HepG2 (cell line): ENCODE results near the gene RAPGEF6. TPM values are rescaled to one million over a fixed set of nuclear protein-coding genes. Genes with fewer than 3 reads are reported as not detected.

Source experiments
- ATAC-seq: fragments of 200-7000 bp; cut with Tn5 transposase; 3 replicates; pipeline ENCODE4 v1.9.1; 2020; ENCODE audit warnings: mild to moderate bottlenecking, moderate library complexity
- BruUV-seq: library from RNA; stranded (reverse); fragments of 400-500 nt; replicated peaks from 2 replicates; lab custom pipeline; 2021; lab: Mats Ljungman, UMichigan
- CTCF ChIA-PET: fragments of 300-600 bp; formaldehyde crosslinking; extraction: SDS; loops from one replicate; lab custom pipeline; 2021; ENCODE audit warnings: low total read pairs, inconsistent platforms, low intra/inter-chr PET ratio; lab: Yijun Ruan, JAX
- POLR2A ChIA-PET: fragments of 350-600 bp; sonication (Branson Sonifier 250); formaldehyde crosslinking; loops from one replicate; lab custom pipeline; 2020; ENCODE audit warnings: antibody characterized with exemption, inconsistent platforms; lab: Yijun Ruan, JAX
- DNase-seq: peaks from one replicate; pipeline ENCODE4 v3.0.0-alpha.2; 2015; ENCODE audit warnings: low spot score
- FAIRE-seq: peaks from 3 replicates; lab custom pipeline; 2011; peaks lifted over from hg19 to GRCh38; lab: Jason Lieb, UNC
- H2AFZ ChIP-seq: one replicate; pipeline ENCODE4 v1.6.1; 2011; ENCODE audit warnings: low read length, inconsistent platforms
- H3K27ac ChIP-seq: fragments of 300-600 bp; 3 replicates; pipeline ENCODE4 v1.8.0; 2011; ENCODE audit warnings: mixed run types, mild to moderate bottlenecking, mixed read lengths, low read length, inconsistent platforms; ENCODE audit not compliant: insufficient read depth; ENCODE audit errors: extremely low read length
- H3K27me3 ChIP-seq, 2 experiments: fragments of 200-600 bp in 1 of 2; 2 replicates in 1 of 2; 3 replicates in 1 of 2; pipeline versions ENCODE4 v1.6.0 to v1.8.0; 2011; ENCODE audit warnings: low read length in 2 of 2, mild to moderate bottlenecking in 2 of 2, moderate library complexity in 2 of 2, inconsistent platforms in 1 of 2; ENCODE audit not compliant: insufficient read depth in 2 of 2, control insufficient read depth in 1 of 2
- H3K36me3 ChIP-seq, 2 experiments: fragments of 200-600 bp in 1 of 2; replicated peaks in 1 of 2; 2 replicates in 1 of 2; 3 replicates in 1 of 2; pipeline versions ENCODE4 v1.5.1 to v1.8.0; 2011; ENCODE audit warnings: low read length in 2 of 2, inconsistent platforms in 1 of 2; ENCODE audit not compliant: insufficient read depth in 2 of 2, control insufficient read depth in 1 of 2
- H3K4me1 ChIP-seq: 2 replicates; pipeline ENCODE4 v1.5.1; 2012; ENCODE audit warnings: low read length, inconsistent platforms; ENCODE audit not compliant: insufficient read depth
- H3K4me2 ChIP-seq: 2 replicates; pipeline ENCODE4 v1.6.0; 2011; ENCODE audit warnings: low read depth, low read length, inconsistent platforms
- H3K4me3 ChIP-seq, 3 experiments: fragments of 200-600 bp in 1 of 3; sonication (generic), shearing (Covaris generic) in 1 of 3; replicated peaks in 1 of 3; 2 replicates each; pipeline ENCODE4 v1.5.1; 2011 to 2016; ENCODE audit warnings: low read length in 3 of 3, inconsistent platforms in 2 of 3, low read depth in 2 of 3, mild to moderate bottlenecking in 2 of 3, control low read depth in 1 of 3, mixed read lengths in 1 of 3; ENCODE audit not compliant: insufficient read depth in 1 of 3
- H3K79me2 ChIP-seq: one replicate; pipeline ENCODE4 v1.6.1; 2011; ENCODE audit warnings: low read length, inconsistent platforms; ENCODE audit not compliant: insufficient read depth
- H3K9ac ChIP-seq: 2 replicates; pipeline ENCODE4 v1.6.0; 2011; ENCODE audit warnings: mild to moderate bottlenecking, low read depth, low read length, inconsistent platforms; ENCODE audit not compliant: insufficient read depth
- H3K9me3 ChIP-seq: 2 replicates; pipeline ENCODE4 v1.5.1; 2012; ENCODE audit warnings: mild to moderate bottlenecking, low read length
- H4K20me1 ChIP-seq: 2 replicates; pipeline ENCODE4 v1.6.0; 2011; ENCODE audit warnings: inconsistent platforms, mild to moderate bottlenecking, low read length, moderate library complexity; ENCODE audit not compliant: insufficient read depth
- ATF7 ChIP-seq, 2 experiments: fragments of 450-650 bp in 1 of 2; sonication (generic) in 1 of 2; formaldehyde crosslinking in 1 of 2; IDR thresholded peaks; 2 replicates each; pipeline versions ENCODE4 v1.4.0 to v1.6.1; 2016 to 2020; ENCODE audit warnings: antibody characterized with exemption in 1 of 2, mild to moderate bottlenecking in 1 of 2, missing genetic modification reagents in 1 of 2
- GZF1 ChIP-seq: sonication (generic); formaldehyde crosslinking; IDR thresholded peaks from 2 replicates; pipeline ENCODE4 v1.5.1; 2020; ENCODE audit warnings: mild to moderate bottlenecking, missing genetic modification reagents
- MIXL1 ChIP-seq: IDR thresholded peaks from 2 replicates; pipeline ENCODE4 v1.6.1; 2016
- REPIN1 ChIP-seq: sonication (generic); formaldehyde crosslinking; IDR thresholded peaks from 2 replicates; pipeline ENCODE4 v1.8.0; 2022; ENCODE audit warnings: missing genetic modification reagents, low read depth, mild to moderate bottlenecking, borderline replicate concordance
- ZNF607 ChIP-seq: sonication (generic); formaldehyde crosslinking; IDR thresholded peaks from 2 replicates; pipeline ENCODE4 v1.5.1; 2020; ENCODE audit warnings: missing genetic modification reagents, mild to moderate bottlenecking, borderline replicate concordance
- WGBS: methylation state at CpG from one replicate; pipeline ENCODE4 v1.1.6; 2017; ENCODE audit warnings: low lambda C conversion rate; 5-methylcytosine and 5-hydroxymethylcytosine counted together
- in situ Hi-C: cut with HindIII; loops from 2 replicates; pipeline ENCODE4 v1.10.0; 2017; ENCODE audit warnings: low pct_unique_long_range_greater_than_20kb; ENCODE audit not compliant: extremely low pct_ligation_motif_present
- intact Hi-C: fragments of 100-400 bp; cut with micrococcal nuclease; formaldehyde crosslinking; loops from one replicate; pipeline ENCODE4 v1.10.0; 2022; ENCODE audit not compliant: unreplicated experiment
- polyA plus RNA-seq, 8 experiments: library from polyadenylated mRNA; depleted of rRNA in 3 of 8; stranded (reverse) in 7 of 8; unstranded in 1 of 8; fragments of >200 nt; fragmentation: Illumina TruSeq in 4 of 8; extraction: Trizol in 4 of 8; gene quantifications; 2 replicates each; pipeline versions ENCODE4 v1.2.1 to v1.2.3, GENCODE V29; 2011 to 2016; ENCODE audit warnings: low read depth in 4 of 8, missing spikeins in 1 of 8, mixed read lengths in 1 of 8; ENCODE audit not compliant: insufficient read depth in 1 of 8
- total RNA-seq, 5 experiments: library from RNA; depleted of rRNA; stranded (reverse); fragments of >200 nt; fragmentation: Illumina TruSeq; extraction: Trizol; gene quantifications; 2 replicates each; pipeline ENCODE4 v1.2.3, GENCODE V29; 2016; ENCODE audit warnings: low read depth in 1 of 5
- TF ChIP-seq, protein P1 (sequence below): sonication (generic); formaldehyde crosslinking; conservative IDR thresholded peaks from 2 replicates; pipeline ENCODE4 v1.8.0; 2022; ENCODE audit warnings: missing genetic modification reagents
- TF ChIP-seq, protein P2 (sequence below): sonication (generic); formaldehyde crosslinking; IDR thresholded peaks from 2 replicates; pipeline ENCODE4 v1.5.0; 2020; ENCODE audit warnings: mild to moderate bottlenecking, missing genetic modification reagents
- TF ChIP-seq, protein P3 (sequence below): IDR thresholded peaks from 2 replicates; pipeline ENCODE4 v1.4.0; 2020; ENCODE audit warnings: mild to moderate bottlenecking, missing genetic modification reagents
- TF ChIP-seq, protein P4 (sequence below): sonication (generic); formaldehyde crosslinking; IDR thresholded peaks from 2 replicates; pipeline ENCODE4 v1.5.1; 2020; ENCODE audit warnings: mild to moderate bottlenecking, missing genetic modification reagents, moderate library complexity

Gene RAPGEF6
- total and polyA plus RNA-seq, 2 of the 13 experiments (the other 11 are each of a cell fraction or from before 2014, with no cell fraction given) = 7.7 to 24.6 TPM

DNA sequence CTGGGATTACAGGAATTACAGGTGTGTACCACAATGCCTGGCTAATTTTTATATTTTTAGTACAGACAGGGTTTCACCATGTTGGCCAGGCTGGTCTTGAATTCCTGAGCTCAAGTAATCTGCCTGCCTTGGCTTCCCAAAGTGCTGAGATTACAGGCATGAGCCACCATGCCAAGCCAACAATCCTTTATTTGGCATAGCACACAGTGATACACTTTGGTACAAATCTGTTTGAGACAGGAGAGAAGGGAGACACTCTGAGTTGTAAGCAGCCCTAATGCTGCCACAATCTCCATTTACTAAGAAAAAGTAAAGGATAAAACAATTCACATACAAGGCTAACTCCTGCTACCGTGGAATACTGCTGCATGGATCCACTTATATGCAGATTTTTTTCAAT lies 177.8 kb downstream of the RAPGEF6 start (continued):
- TF ChIP-seq, protein P1, sequence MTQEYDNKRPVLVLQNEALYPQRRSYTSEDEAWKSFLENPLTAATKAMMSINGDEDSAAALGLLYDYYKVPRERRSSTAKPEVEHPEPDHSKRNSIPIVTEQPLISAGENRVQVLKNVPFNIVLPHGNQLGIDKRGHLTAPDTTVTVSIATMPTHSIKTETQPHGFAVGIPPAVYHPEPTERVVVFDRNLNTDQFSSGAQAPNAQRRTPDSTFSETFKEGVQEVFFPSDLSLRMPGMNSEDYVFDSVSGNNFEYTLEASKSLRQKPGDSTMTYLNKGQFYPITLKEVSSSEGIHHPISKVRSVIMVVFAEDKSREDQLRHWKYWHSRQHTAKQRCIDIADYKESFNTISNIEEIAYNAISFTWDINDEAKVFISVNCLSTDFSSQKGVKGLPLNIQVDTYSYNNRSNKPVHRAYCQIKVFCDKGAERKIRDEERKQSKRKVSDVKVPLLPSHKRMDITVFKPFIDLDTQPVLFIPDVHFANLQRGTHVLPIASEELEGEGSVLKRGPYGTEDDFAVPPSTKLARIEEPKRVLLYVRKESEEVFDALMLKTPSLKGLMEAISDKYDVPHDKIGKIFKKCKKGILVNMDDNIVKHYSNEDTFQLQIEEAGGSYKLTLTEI (CRISPR knock-in tag) = no peak

DNA sequence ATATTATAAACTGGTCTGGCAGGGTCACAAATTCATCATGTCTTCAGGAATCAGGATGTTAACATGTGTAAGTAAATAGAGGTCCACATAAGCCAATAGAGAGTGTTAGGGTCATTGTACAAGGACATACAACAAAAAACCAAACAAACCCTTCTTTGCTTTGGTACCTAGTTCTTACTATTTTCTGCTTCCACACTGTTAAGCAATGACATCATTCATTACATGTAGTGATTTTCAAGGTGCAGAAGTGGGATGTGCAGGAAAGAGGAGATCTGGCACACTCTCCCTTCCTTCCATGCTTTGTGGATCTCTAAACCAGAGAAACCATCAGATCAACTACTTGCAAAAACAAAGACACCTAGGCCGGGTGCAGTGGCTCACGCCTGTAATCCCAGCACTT lies 184.1 kb downstream of the RAPGEF6 start:
- POLR2A ChIA-PET = no interaction called here
- TF ChIP-seq GZF1 (CRISPR knock-in tag) = no peak
- TF ChIP-seq ZNF607 (CRISPR knock-in tag) = no peak
- TF ChIP-seq, protein P2, sequence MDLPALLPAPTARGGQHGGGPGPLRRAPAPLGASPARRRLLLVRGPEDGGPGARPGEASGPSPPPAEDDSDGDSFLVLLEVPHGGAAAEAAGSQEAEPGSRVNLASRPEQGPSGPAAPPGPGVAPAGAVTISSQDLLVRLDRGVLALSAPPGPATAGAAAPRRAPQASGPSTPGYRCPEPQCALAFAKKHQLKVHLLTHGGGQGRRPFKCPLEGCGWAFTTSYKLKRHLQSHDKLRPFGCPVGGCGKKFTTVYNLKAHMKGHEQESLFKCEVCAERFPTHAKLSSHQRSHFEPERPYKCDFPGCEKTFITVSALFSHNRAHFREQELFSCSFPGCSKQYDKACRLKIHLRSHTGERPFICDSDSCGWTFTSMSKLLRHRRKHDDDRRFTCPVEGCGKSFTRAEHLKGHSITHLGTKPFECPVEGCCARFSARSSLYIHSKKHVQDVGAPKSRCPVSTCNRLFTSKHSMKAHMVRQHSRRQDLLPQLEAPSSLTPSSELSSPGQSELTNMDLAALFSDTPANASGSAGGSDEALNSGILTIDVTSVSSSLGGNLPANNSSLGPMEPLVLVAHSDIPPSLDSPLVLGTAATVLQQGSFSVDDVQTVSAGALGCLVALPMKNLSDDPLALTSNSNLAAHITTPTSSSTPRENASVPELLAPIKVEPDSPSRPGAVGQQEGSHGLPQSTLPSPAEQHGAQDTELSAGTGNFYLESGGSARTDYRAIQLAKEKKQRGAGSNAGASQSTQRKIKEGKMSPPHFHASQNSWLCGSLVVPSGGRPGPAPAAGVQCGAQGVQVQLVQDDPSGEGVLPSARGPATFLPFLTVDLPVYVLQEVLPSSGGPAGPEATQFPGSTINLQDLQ = no peak
- TF ChIP-seq, protein P3, sequence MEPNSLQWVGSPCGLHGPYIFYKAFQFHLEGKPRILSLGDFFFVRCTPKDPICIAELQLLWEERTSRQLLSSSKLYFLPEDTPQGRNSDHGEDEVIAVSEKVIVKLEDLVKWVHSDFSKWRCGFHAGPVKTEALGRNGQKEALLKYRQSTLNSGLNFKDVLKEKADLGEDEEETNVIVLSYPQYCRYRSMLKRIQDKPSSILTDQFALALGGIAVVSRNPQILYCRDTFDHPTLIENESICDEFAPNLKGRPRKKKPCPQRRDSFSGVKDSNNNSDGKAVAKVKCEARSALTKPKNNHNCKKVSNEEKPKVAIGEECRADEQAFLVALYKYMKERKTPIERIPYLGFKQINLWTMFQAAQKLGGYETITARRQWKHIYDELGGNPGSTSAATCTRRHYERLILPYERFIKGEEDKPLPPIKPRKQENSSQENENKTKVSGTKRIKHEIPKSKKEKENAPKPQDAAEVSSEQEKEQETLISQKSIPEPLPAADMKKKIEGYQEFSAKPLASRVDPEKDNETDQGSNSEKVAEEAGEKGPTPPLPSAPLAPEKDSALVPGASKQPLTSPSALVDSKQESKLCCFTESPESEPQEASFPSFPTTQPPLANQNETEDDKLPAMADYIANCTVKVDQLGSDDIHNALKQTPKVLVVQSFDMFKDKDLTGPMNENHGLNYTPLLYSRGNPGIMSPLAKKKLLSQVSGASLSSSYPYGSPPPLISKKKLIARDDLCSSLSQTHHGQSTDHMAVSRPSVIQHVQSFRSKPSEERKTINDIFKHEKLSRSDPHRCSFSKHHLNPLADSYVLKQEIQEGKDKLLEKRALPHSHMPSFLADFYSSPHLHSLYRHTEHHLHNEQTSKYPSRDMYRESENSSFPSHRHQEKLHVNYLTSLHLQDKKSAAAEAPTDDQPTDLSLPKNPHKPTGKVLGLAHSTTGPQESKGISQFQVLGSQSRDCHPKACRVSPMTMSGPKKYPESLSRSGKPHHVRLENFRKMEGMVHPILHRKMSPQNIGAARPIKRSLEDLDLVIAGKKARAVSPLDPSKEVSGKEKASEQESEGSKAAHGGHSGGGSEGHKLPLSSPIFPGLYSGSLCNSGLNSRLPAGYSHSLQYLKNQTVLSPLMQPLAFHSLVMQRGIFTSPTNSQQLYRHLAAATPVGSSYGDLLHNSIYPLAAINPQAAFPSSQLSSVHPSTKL = 0 out of 2 replicates have a peak, but pooled peaks have one; percentile 19
- no peak for TF ChIP-seq REPIN1 (CRISPR knock-in tag)
- peak; percentile 93 for TF ChIP-seq ATF7 (IDR thresholded peaks at IDR 0.05)
- TF ChIP-seq ATF7 (CRISPR knock-in tag; IDR thresholded peaks at IDR 0.05) = no peak
- TF ChIP-seq, protein P4, sequence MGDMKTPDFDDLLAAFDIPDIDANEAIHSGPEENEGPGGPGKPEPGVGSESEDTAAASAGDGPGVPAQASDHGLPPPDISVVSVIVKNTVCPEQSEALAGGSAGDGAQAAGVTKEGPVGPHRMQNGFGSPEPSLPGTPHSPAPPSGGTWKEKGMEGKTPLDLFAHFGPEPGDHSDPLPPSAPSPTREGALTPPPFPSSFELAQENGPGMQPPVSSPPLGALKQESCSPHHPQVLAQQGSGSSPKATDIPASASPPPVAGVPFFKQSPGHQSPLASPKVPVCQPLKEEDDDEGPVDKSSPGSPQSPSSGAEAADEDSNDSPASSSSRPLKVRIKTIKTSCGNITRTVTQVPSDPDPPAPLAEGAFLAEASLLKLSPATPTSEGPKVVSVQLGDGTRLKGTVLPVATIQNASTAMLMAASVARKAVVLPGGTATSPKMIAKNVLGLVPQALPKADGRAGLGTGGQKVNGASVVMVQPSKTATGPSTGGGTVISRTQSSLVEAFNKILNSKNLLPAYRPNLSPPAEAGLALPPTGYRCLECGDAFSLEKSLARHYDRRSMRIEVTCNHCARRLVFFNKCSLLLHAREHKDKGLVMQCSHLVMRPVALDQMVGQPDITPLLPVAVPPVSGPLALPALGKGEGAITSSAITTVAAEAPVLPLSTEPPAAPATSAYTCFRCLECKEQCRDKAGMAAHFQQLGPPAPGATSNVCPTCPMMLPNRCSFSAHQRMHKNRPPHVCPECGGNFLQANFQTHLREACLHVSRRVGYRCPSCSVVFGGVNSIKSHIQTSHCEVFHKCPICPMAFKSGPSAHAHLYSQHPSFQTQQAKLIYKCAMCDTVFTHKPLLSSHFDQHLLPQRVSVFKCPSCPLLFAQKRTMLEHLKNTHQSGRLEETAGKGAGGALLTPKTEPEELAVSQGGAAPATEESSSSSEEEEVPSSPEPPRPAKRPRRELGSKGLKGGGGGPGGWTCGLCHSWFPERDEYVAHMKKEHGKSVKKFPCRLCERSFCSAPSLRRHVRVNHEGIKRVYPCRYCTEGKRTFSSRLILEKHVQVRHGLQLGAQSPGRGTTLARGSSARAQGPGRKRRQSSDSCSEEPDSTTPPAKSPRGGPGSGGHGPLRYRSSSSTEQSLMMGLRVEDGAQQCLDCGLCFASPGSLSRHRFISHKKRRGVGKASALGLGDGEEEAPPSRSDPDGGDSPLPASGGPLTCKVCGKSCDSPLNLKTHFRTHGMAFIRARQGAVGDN (CRISPR knock-in tag) = no peak
- peak; percentile 36; the same call in 1 of the 2 replicates for TF ChIP-seq MIXL1

More for the DNA sequence above, 184.1 kb downstream of the RAPGEF6 start:
- Histone ChIP-seq H3K9me3 (no peaks in the 10 kb centered on the region), H3K36me3 (peaks cover 3 to 55% of the 10 kb centered on the region in 2 experiments), H3K27ac (no peak overlapping the region), H3K4me2 (no peak overlapping the region), H2AFZ (no peak overlapping the region), H3K79me2 (no peaks in the 10 kb centered on the region), H4K20me1 (no peaks in the 10 kb centered on the region), H3K9ac (no peak overlapping the region), H3K27me3 (no peaks in the 10 kb centered on the region), H3K4me1 (peaks cover 7% of the 10 kb centered on the region), H3K4me3 (no peak overlapping the region)
- CTCF ChIA-PET = no interaction called here
- 95% methylated on average over 2 of the region's 2 CpGs for WGBS
- in situ Hi-C loops (no loop called here), intact Hi-C loops (no loop called here)
- peak; percentile 10 for DNase-seq
- BruUV-seq = no TSS peak
- peak; percentile 60; the same call in 1 of the 3 replicates for ATAC-seq
- FAIRE-seq = no peak
